GM23338 (cell line): ENCODE results near the gene CLIC3.

Experiments
- CTCF ChIP-seq, 2 experiments: fragments of 200-600 bp in 1 of 2; sonication (generic) in 1 of 2; conservative IDR thresholded peaks; 2 replicates each; pipeline versions ENCODE4 v1.5.1 to v1.6.1; 2016 to 2017; ENCODE audit warnings: antibody characterized with exemption in 2 of 2, low read depth in 2 of 2, mild to moderate bottlenecking in 2 of 2, moderate library complexity in 1 of 2
- EZH2 ChIP-seq: fragments of 200-600 bp; sonication (generic); IDR thresholded peaks from one replicate; pipeline ENCODE4 v1.8.0; 2017; ENCODE audit warnings: antibody characterized with exemption, mild to moderate bottlenecking, low read depth; ENCODE audit not compliant: unreplicated experiment
- POLR2AphosphoS5 ChIP-seq: IDR thresholded peaks from 2 replicates; pipeline ENCODE4 v1.6.1; 2016; ENCODE audit warnings: antibody characterized with exemption, low read depth
- REST ChIP-seq: IDR thresholded peaks from one replicate; pipeline ENCODE4 v1.6.1; 2018; ENCODE audit warnings: antibody characterized with exemption; ENCODE audit not compliant: unreplicated experiment

GRCh38 chr9:137017791-137018497 is 21.6 kb upstream of the CLIC3 start:
- TF ChIP-seq CTCF (conservative IDR thresholded peaks at IDR 0.05; ENCODE audit: low read depth in 2 of 2) (no peak), REST (no peak), EZH2 (no peak), POLR2AphosphoS5 (no peak)
